Upper lobe of left lung (tissue), 4 donors: ENCODE measurements around the gene OCSTAMP.

ENCODE experiments used
- EP300 ChIP-seq, 4 donors: sonication (generic); formaldehyde crosslinking; IDR thresholded peaks; one replicate each; pipeline ENCODE4 v1.5.1; 2017; ENCODE audit warnings: antibody characterized with exemption in 4 of 4, control low read depth in 2 of 4
- POLR2A ChIP-seq, 4 donors: fragments of 450-650 bp; IDR thresholded peaks; one replicate each; pipeline ENCODE4 v1.5.1; 2016 to 2017; ENCODE audit warnings: antibody characterized with exemption in 4 of 4, mild to moderate bottlenecking in 2 of 4
- POLR2AphosphoS5 ChIP-seq, 2 donors: sonication (generic); formaldehyde crosslinking; IDR thresholded peaks; one replicate each; pipeline ENCODE4 v1.5.1; 2017; ENCODE audit warnings: antibody characterized with exemption in 2 of 2
- TF ChIP-seq, protein P1 (sequence below), 6 experiments: fragments of 450-650 bp in 4 of 6; fragments of 200-600 bp in 2 of 6; sonication (generic) in 2 of 6; IDR thresholded peaks; one replicate each; pipeline ENCODE4 v1.5.1; 2016 to 2019; ENCODE audit warnings: antibody characterized with exemption in 6 of 6

DNA sequence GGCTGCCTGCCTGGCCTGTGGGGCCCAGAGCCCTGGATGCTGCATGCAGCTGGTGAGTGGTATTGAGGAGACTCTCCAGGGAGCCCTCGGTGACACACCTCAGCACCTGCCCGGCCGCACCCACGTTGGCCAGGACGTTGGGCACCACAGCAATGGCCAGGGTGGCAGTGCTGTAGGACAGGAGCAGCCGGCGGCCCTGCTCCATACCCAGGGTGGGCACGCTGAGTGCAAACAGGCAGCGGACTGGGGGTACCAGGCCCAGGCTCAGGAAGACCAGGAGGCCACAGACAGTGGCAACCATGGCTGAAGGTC, 4.7 kb downstream of the OCSTAMP start:
- TF ChIP-seq, protein P1, sequence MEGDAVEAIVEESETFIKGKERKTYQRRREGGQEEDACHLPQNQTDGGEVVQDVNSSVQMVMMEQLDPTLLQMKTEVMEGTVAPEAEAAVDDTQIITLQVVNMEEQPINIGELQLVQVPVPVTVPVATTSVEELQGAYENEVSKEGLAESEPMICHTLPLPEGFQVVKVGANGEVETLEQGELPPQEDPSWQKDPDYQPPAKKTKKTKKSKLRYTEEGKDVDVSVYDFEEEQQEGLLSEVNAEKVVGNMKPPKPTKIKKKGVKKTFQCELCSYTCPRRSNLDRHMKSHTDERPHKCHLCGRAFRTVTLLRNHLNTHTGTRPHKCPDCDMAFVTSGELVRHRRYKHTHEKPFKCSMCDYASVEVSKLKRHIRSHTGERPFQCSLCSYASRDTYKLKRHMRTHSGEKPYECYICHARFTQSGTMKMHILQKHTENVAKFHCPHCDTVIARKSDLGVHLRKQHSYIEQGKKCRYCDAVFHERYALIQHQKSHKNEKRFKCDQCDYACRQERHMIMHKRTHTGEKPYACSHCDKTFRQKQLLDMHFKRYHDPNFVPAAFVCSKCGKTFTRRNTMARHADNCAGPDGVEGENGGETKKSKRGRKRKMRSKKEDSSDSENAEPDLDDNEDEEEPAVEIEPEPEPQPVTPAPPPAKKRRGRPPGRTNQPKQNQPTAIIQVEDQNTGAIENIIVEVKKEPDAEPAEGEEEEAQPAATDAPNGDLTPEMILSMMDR (IDR thresholded peaks at IDR 0.05): no peak
- TF ChIP-seq POLR2AphosphoS5 (IDR thresholded peaks at IDR 0.05) (no peak), POLR2A (IDR thresholded peaks at IDR 0.05) (no peak), EP300 (IDR thresholded peaks at IDR 0.05) (no peak)
